HCT116 (cell line): ENCODE results near the gene ALK. TPM values are rescaled to one million over a fixed set of nuclear protein-coding genes. Genes with fewer than 3 reads are reported as not detected.

ENCODE experiments used
- ATAC-seq: fragments of 200-7000 bp; cut with Tn5 transposase; 2 replicates; pipeline ENCODE4 v1.9.1; 2020; ENCODE audit warnings: mild to moderate bottlenecking, moderate library complexity
- BruUV-seq: library from RNA; stranded (reverse); fragments of 400-500 nt; replicated peaks from 2 replicates; lab custom pipeline; 2021; lab: Mats Ljungman, UMichigan
- CTCF ChIA-PET: fragments of 300-600 bp; sonication (Branson Sonifier 250); formaldehyde crosslinking; loops from one replicate; lab custom pipeline; 2021; ENCODE audit warnings: antibody characterized with exemption; lab: Charles Lee
- POLR2A ChIA-PET: fragments of 300-600, 350-600 bp; sonication (Branson Sonifier 250); formaldehyde crosslinking; loops from one replicate; lab custom pipeline; 2021; ENCODE audit warnings: antibody characterized with exemption; lab: Charles Lee
- RAD21 ChIA-PET, 2 experiments: fragments of 300-600 bp; sonication (Branson Sonifier 250); formaldehyde crosslinking; loops; one replicate each; lab custom pipeline; 2023; ENCODE audit warnings: low total read pairs in 2 of 2; ENCODE audit not compliant: uncharacterized antibody in 2 of 2, unreplicated experiment in 2 of 2, low non-redundant PET in 1 of 2; lab: Charles Lee
- DNase-seq: peaks from one replicate; pipeline ENCODE4 v3.0.0-alpha.2; 2010; ENCODE audit warnings: low read depth, low spot score
- H2AFZ ChIP-seq: fragments of 200-600 bp; shearing (Covaris generic), sonication (generic); 2 replicates; pipeline ENCODE4 v1.6.1; 2017; ENCODE audit warnings: low read depth, mixed run types, mixed read lengths, antibody characterized with exemption, low read length; ENCODE audit not compliant: poor library complexity, severe bottlenecking
- H3K27ac ChIP-seq: 2 replicates; pipeline ENCODE4 v1.5.1; 2012; ENCODE audit warnings: low read depth, low read length
- H3K27me3 ChIP-seq: fragments of 200-600 bp; sonication (generic); 2 replicates; pipeline ENCODE4 v1.6.1; 2016; ENCODE audit warnings: mixed run types, low read length, mixed read lengths; ENCODE audit not compliant: insufficient read depth
- H3K36me3 ChIP-seq, 2 experiments: fragments of 200-500 bp in 1 of 2; fragments of 200-600 bp in 1 of 2; sonication (Bioruptor generic) in 1 of 2; sonication (generic) in 1 of 2; 2 replicates each; pipeline versions ENCODE4 v1.5.1 to v1.6.1; 2014 to 2016; ENCODE audit warnings: low read length in 2 of 2, inconsistent platforms in 1 of 2, mixed read lengths in 1 of 2, mixed run types in 1 of 2; ENCODE audit not compliant: insufficient read depth in 2 of 2, control insufficient read depth in 1 of 2
- H3K4me1 ChIP-seq, 2 experiments: fragments of 200-600 bp in 1 of 2; sonication (generic) in 1 of 2; 2 replicates each; pipeline versions ENCODE4 v1.5.1 to v1.6.1; 2012 to 2017; ENCODE audit warnings: low read length in 2 of 2, inconsistent platforms in 1 of 2, mild to moderate bottlenecking in 1 of 2, mixed read lengths in 1 of 2, mixed run types in 1 of 2, moderate library complexity in 1 of 2; ENCODE audit not compliant: insufficient read depth in 2 of 2, control insufficient read depth in 1 of 2
- H3K4me2 ChIP-seq: fragments of 200-600 bp; sonication (generic); 2 replicates; pipeline ENCODE4 v1.6.1; 2017; ENCODE audit warnings: mixed run types, low read length, mixed read lengths
- H3K4me3 ChIP-seq, 2 experiments: fragments of 200-600 bp in 1 of 2; sonication (generic) in 1 of 2; replicated peaks in 1 of 2; 2 replicates each; pipeline ENCODE4 v1.5.1; 2011 to 2016; ENCODE audit warnings: low read length in 2 of 2, control low read depth in 1 of 2, low read depth in 1 of 2, mild to moderate bottlenecking in 1 of 2, mixed read lengths in 1 of 2, mixed run types in 1 of 2
- H3K79me2 ChIP-seq: fragments of 200-600 bp; sonication (generic); 2 replicates; pipeline ENCODE4 v1.6.1; 2017; ENCODE audit warnings: mild to moderate bottlenecking, mixed run types, low read length, moderate library complexity, mixed read lengths; ENCODE audit not compliant: insufficient read depth
- H3K9ac ChIP-seq: fragments of 200-600 bp; sonication (generic); 2 replicates; pipeline ENCODE4 v1.6.1; 2016; ENCODE audit warnings: low read length, mixed read lengths
- H3K9me2 ChIP-seq: fragments of 200-600 bp; sonication (generic), shearing (Covaris generic); 2 replicates; pipeline ENCODE4 v1.6.1; 2017; ENCODE audit warnings: mixed run types, mild to moderate bottlenecking, moderate library complexity; ENCODE audit not compliant: insufficient read depth
- H3K9me3 ChIP-seq, 2 experiments: fragments of 200-500 bp in 1 of 2; fragments of 200-600 bp in 1 of 2; sonication (Bioruptor generic) in 1 of 2; sonication (generic) in 1 of 2; 2 replicates each; pipeline ENCODE4 v1.6.1; 2014 to 2017; ENCODE audit warnings: low read length in 2 of 2, mixed read lengths in 2 of 2, inconsistent platforms in 1 of 2, low read depth in 1 of 2, mild to moderate bottlenecking in 1 of 2, mixed run types in 1 of 2, moderate library complexity in 1 of 2; ENCODE audit not compliant: control insufficient read depth in 1 of 2, insufficient read depth in 1 of 2
- H4K20me1 ChIP-seq: fragments of 200-600 bp; sonication (generic), shearing (Covaris generic); 2 replicates; pipeline ENCODE4 v1.6.1; 2017; ENCODE audit warnings: mixed run types, mild to moderate bottlenecking, moderate library complexity; ENCODE audit not compliant: insufficient read depth
- ELF1 ChIP-seq: IDR thresholded peaks from 2 replicates; pipeline ENCODE4 v1.6.1; 2012; ENCODE audit warnings: low read depth, borderline replicate concordance
- FOSL1 ChIP-seq: IDR thresholded peaks from 2 replicates; pipeline ENCODE4 v1.6.1; 2012; ENCODE audit warnings: low read depth
- SIN3A ChIP-seq: IDR thresholded peaks from 2 replicates; pipeline ENCODE4 v1.6.1; 2012; ENCODE audit warnings: low read depth
- TCF7L2 ChIP-seq: IDR thresholded peaks from 2 replicates; pipeline ENCODE4 v1.7.0; 2011; ENCODE audit warnings: borderline replicate concordance, inconsistent platforms; ENCODE audit not compliant: insufficient read depth, insufficient read length; ENCODE audit errors: extremely low read depth
- YY1 ChIP-seq: IDR thresholded peaks from 2 replicates; pipeline ENCODE4 v1.6.1; 2011; ENCODE audit warnings: low read length, low read depth, moderate library complexity, mild to moderate bottlenecking; ENCODE audit not compliant: insufficient replicate concordance; ENCODE audit errors: extremely low read depth
- intact Hi-C: fragments of 100-400 bp; cut with micrococcal nuclease; formaldehyde crosslinking; loops from 2 replicates; pipeline ENCODE4 v1.10.0; 2022
- total RNA-seq: library from RNA; stranded (reverse); gene quantifications from one replicate; pipeline ENCODE4 v1.2.1, GENCODE V29; 2021; ENCODE audit not compliant: unreplicated experiment
- TF ChIP-seq, protein P1 (sequence below): IDR thresholded peaks from 2 replicates; pipeline ENCODE4 v1.6.1; 2012
- TF ChIP-seq, protein P2 (sequence below), 3 experiments: fragments of 200-600 bp in 1 of 3; sonication (generic) in 1 of 3; IDR thresholded peaks in 2 of 3; conservative IDR thresholded peaks in 1 of 3; 2 replicates each; pipeline ENCODE4 v1.5.1; 2012 to 2017; ENCODE audit warnings: low read depth in 2 of 3, low read length in 2 of 3, antibody characterized with exemption in 1 of 3, borderline replicate concordance in 1 of 3, control low read depth in 1 of 3, mild to moderate bottlenecking in 1 of 3, mixed read lengths in 1 of 3, mixed run types in 1 of 3, moderate library complexity in 1 of 3; ENCODE audit not compliant: insufficient read depth in 1 of 3

ALK gene
- total RNA-seq, 1 experiment from 2014 or later = not detected

DNA sequence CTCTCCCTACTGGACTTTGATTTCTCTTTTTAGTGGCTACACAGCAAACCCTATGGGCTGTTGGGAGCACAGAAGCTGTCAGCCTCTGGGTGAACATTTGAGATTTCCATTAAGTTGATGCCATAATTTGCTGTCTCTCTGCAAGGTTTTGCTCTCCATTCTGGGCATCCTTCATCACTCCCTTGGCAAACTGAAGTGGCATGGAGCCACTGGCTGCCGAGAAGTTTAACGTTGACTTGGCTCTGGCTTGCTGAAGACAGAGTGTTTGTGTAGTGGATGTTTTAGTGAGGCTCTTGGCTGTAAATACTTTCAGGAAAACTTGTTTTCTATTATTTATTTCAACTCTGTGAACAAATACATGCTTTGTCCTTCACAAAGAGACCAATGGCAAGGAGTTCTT lies 91.5 kb downstream of the ALK start:
- Histone ChIP-seq H3K4me3 (no peak overlapping the region), H3K79me2 (no peaks in the 10 kb centered on the region), H3K9me2 (no peaks in the 10 kb centered on the region), H4K20me1 (no peaks in the 10 kb centered on the region)
- TF ChIP-seq, protein P1, sequence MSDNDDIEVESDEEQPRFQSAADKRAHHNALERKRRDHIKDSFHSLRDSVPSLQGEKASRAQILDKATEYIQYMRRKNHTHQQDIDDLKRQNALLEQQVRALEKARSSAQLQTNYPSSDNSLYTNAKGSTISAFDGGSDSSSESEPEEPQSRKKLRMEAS = no peak
- TF ChIP-seq ELF1 (no peak), TCF7L2 (no peak), FOSL1 (no peak), YY1 (no peak), SIN3A (no peak)
- TF ChIP-seq, protein P2, sequence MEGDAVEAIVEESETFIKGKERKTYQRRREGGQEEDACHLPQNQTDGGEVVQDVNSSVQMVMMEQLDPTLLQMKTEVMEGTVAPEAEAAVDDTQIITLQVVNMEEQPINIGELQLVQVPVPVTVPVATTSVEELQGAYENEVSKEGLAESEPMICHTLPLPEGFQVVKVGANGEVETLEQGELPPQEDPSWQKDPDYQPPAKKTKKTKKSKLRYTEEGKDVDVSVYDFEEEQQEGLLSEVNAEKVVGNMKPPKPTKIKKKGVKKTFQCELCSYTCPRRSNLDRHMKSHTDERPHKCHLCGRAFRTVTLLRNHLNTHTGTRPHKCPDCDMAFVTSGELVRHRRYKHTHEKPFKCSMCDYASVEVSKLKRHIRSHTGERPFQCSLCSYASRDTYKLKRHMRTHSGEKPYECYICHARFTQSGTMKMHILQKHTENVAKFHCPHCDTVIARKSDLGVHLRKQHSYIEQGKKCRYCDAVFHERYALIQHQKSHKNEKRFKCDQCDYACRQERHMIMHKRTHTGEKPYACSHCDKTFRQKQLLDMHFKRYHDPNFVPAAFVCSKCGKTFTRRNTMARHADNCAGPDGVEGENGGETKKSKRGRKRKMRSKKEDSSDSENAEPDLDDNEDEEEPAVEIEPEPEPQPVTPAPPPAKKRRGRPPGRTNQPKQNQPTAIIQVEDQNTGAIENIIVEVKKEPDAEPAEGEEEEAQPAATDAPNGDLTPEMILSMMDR (IDR thresholded peaks at IDR 0.05 in 2 of 3, conservative IDR thresholded peaks at IDR 0.05 in 1 of 3; ENCODE audit: borderline replicate concordance in 1 of 3, insufficient read depth in 1 of 3, low read depth in 2 of 3, low read length in 2 of 3) = no peak
- TF ChIP-seq, all 23 proteins: peak for 0
- RAD21 ChIA-PET = interaction anchor here in 1 of 2 experiments (0.7 kb wide), 1 partner anchor 15 kb away, joined by 4 read pairs; no protein-coding TSS in a partner anchor
- H3K4me2 ChIP-seq = no peak overlapping the region
- intact Hi-C loops = no loop called here
- CTCF ChIA-PET = no interaction called here
- H3K36me3 ChIP-seq = no peaks in the 10 kb centered on the region
- H3K4me1 ChIP-seq = no peaks in the 10 kb centered on the region
- H2AFZ ChIP-seq = no peak overlapping the region
- ATAC-seq (no peak), DNase-seq (no peak)
- POLR2A ChIA-PET = no interaction called here
- H3K9me3 ChIP-seq = no peaks in the 10 kb centered on the region
- H3K27ac ChIP-seq = no peak overlapping the region
- H3K9ac ChIP-seq = no peak overlapping the region
- BruUV-seq = no TSS peak
- H3K27me3 ChIP-seq = peaks cover 27% of the 10 kb centered on the region; the same call in 1 of the 2 replicates
